NCI-H345 treated with DMSO at 0.1 percent for 48 hours (cell line): ENCODE data around the gene NET1.
"Not testable (repeated sequence)": the region's sequence is repeated elsewhere in the genome, so short reads cannot be mapped to it uniquely, and the experiment has no call there.

ENCODE experiments used
- DNase-seq: peaks from one replicate; lab custom pipeline; 2025; ENCODE audit not compliant: unreplicated experiment; lab: John Stamatoyannopoulos, UW

The NET1 gene

GRCh38 chr10:5412277-5412941 lies at the start of gene NET1:
TSS of gene NET1 (plus strand) at chr10:5412557. CDS start at chr10:5412693, 136 bp downstream.
- DNase-seq = peak; percentile 69

- no peak for DNase-seq
Observed at GRCh38 chr10:5362873-5363272, 49.5 kb upstream of the NET1 start.

GRCh38 chr10:5364374-5364773 lies 48.0 kb upstream of the NET1 start:
- no peak for DNase-seq

GRCh38 chr10:5364890-5365338 lies 47.4 kb upstream of the NET1 start, which contains the start of gene UCN3:
TSS of gene UCN3 (plus strand) at chr10:5364966. CDS start at chr10:5373721, 8,755 bp downstream.
- DNase-seq = peak; percentile 7

GRCh38 chr10:5365928-5366327 lies 46.4 kb upstream of the NET1 start:
- no peak for DNase-seq

- DNase-seq = no peak
Observed at GRCh38 chr10:5369362-5370158, 42.8 kb upstream of the NET1 start.

- DNase-seq = no peak
Observed at GRCh38 chr10:5370493-5371352, 41.6 kb upstream of the NET1 start.

GRCh38 chr10:5373307-5373706 lies 39.0 kb upstream of the NET1 start:
- no peak for DNase-seq

- no peak for DNase-seq
Observed at GRCh38 chr10:5373891-5374611, 38.3 kb upstream of the NET1 start.

GRCh38 chr10:5376450-5376849 lies 35.9 kb upstream of the NET1 start:
- DNase-seq = no peak

- DNase-seq = not testable (repeated sequence)
Observed at GRCh38 chr10:5379202-5379601, 33.2 kb upstream of the NET1 start.

- DNase-seq = not testable (repeated sequence)
Observed at GRCh38 chr10:5380395-5380794, 32.0 kb upstream of the NET1 start.

- no peak for DNase-seq
Observed at GRCh38 chr10:5381187-5381586, 31.2 kb upstream of the NET1 start.

- DNase-seq = no peak
Observed at GRCh38 chr10:5385224-5385623, 27.1 kb upstream of the NET1 start.

- no peak for DNase-seq
Observed at GRCh38 chr10:5387169-5387568, 25.2 kb upstream of the NET1 start.

GRCh38 chr10:5390607-5391205 lies 21.7 kb upstream of the NET1 start:
- DNase-seq = no peak

GRCh38 chr10:5391790-5392189 lies 20.6 kb upstream of the NET1 start:
- no peak for DNase-seq

GRCh38 chr10:5393529-5393928 lies 18.8 kb upstream of the NET1 start:
- DNase-seq = no peak

- no peak for DNase-seq
Observed at GRCh38 chr10:5395168-5395567, 17.2 kb upstream of the NET1 start.

- DNase-seq = no peak
Observed at GRCh38 chr10:5396556-5397300, 15.6 kb upstream of the NET1 start.
